Kasumi-1 (cell line): ENCODE data around the gene GPR137.
"Not testable (repeated sequence)": the region's sequence is repeated elsewhere in the genome, so short reads cannot be mapped to it uniquely, and the experiment has no call there.

Experiments used
- DNase-seq, 2 experiments: peaks; one replicate each; lab custom pipeline; 2025; lab: John Stamatoyannopoulos, UW

Gene GPR137, protein sequence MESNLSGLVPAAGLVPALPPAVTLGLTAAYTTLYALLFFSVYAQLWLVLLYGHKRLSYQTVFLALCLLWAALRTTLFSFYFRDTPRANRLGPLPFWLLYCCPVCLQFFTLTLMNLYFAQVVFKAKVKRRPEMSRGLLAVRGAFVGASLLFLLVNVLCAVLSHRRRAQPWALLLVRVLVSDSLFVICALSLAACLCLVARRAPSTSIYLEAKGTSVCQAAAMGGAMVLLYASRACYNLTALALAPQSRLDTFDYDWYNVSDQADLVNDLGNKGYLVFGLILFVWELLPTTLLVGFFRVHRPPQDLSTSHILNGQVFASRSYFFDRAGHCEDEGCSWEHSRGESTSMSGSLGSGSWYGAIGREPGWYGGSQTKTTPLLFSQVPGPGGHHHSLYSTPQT

GRCh38 chr11:64284962-64285884, at the start of gene GPR137:
GPR137 (plus strand) TSS chr11:64285848; CDS start chr11:64286525, 677 bp downstream.
- DNase-seq: peak; percentile 58 to 66

DNA sequence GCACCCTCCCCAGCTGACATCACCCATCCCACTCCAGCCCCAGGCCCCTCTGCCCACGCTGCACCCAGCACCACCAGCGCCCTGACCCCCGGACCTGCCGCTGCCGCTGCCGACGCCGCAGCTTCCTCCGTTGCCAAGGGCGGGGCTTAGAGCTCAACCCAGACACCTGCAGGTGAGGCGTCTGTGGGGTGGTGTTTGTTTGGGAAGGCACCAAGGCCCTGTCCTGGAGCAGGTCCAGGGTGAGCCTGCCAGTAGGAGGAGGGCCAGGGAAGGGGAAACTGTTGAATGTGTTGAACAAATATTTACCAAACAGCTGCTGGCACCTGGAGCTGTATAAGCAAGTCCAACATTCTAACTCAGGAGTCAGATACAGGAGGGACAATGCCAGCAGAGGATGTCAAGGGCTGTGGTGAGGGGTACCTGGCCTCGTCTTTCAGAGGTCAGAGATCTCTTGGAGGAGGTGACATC, 48.1 kb upstream of the GPR137 start:
- DNase-seq: no peak

DNA sequence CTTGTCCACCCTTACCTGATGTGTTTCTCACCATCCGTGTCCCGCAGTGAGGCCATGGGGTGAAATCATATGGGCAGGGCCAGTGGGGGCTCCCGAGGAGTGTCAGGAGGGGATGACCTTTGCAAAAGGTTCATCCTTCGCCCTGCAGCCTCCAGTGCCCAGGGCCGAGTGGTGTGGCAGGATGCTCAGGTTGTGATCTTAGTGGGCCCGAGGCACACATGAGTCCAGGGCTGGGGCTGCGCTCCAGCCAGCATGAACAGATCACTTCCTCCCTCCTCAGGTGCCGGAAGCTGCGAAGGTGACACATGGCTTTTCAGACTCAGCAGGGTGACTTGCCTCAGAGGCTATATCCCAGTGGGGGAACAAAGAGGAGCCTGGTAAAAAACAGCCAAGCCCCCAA, 47.6 kb upstream of the GPR137 start:
- no peak for DNase-seq

GRCh38 chr11:64238999-64239398, 46.6 kb upstream of the GPR137 start:
- no peak for DNase-seq

DNA sequence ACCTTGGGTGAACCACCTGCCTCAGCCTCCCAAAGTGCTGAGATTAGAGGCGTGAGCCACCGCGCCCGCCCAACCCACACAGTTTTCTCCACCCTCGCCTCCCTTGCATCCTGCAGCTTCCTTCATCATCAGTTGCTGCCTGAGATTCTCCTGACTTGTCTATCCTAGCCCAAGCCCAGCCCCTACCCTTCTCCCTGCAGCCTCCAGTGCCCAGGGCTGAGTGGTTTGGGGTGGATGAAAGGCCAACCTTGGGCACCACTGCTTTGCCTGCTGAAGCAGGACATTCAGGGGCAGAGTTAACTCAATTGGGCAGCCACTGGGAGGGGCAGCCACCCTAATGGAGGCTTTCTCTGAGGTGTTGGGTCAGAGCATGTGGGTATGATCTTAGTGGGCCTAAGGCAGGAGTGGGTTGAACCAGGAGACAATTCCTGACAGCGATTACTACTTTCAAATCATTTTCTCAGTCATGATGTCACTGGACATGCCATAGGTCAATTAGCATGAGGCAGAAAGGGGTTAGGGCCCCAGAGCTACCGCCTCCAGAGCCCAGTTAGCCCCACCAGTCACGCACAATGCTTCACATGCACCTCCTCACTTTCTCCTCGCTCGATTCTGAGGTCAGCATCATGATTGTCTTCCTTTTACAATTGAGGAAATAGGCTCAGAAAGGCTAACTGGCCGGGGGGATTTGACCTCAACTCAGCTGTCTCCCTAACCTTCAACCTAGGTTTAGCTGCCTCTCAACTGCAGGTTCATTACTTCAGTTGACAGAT, 45.8 kb upstream of the GPR137 start:
- no peak for DNase-seq

- DNase-seq: peak; percentile 87 to 88
These were observed 45.0 kb upstream of the GPR137 start, which contains the start of gene FKBP2 for GRCh38 chr11:64240435-64241240. FKBP2 (plus strand) TSS chr11:64241095; CDS start chr11:64242388, 1,293 bp downstream.

GRCh38 chr11:64241241-64241490, 44.5 kb upstream of the GPR137 start:
- peak in 1 of 2 experiments; percentile 98 for DNase-seq

GRCh38 chr11:64241491-64242374, 43.9 kb upstream of the GPR137 start:
- DNase-seq: peak; percentile 19 to 96

DNA sequence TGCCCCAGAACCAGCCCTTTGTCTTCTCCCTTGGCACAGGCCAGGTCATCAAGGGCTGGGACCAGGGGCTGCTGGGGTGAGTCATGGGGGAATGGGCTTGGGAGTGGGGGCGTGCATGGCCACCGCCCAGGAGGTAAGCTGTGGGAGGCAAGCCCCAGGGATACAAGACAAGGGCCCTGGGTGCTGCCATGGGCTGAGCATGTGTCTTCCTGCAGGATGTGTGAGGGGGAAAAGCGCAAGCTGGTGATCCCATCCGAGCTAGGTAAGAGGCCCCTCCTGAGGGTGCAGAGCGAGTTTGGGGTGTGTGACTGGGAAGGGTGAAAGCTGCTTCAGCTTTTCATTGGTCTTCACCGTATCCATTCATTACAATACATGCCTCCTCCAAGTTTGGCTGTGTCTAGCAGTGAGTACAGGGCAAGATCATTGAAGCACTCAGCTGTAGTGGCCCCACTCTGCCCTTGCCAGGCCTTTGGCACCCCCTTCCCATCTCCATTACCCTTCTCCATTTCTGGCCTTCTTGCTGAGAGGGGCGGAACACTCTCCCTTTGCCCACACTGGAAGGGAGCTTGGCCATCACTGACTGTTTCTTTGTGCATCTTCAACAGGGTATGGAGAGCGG, 42.3 kb upstream of the GPR137 start:
- no peak for DNase-seq

- no peak for DNase-seq
These were observed 41.5 kb upstream of the GPR137 start for GRCh38 chr11:64244107-64244506.

DNA sequence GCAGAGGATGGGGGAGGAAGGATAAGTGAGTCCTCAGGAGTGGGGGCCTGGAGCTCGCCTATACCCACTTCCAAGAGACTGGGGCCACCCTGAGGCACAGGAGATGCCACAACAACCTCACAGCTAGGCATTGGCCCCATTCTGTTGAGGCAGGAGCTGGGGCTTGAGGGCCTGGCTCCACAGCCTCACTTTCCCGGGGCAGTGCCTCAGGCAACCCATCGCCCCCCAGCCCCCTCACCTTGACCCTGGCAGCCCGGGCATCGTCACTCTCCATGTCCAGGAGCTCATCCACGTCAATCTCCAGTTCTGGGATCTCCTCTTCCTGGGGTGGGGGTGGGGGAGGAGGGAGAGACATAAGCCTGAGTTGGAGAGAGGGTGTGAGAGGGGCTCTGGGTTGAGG, 40.7 kb upstream of the GPR137 start:
- DNase-seq: no peak

DNA sequence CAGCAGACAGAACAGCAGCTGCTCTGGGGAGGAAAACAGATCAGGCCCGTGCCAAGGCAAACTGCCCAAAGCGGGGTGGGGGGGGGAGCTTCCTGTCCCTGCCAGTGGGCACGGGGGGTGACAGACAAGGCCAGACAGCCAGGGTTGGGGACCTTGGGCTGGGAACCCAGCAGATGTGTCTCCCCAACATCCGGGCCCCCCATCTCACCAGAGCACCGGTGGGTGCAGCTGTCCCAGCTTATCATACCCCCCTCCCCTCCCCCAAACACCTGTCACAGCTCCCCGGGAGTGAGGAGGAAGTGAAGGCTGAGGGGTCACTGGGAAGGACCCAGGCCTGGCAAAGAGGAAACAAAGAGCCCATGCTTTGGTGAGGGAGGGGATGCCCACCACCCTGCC, 40.2 kb upstream of the GPR137 start:
- no peak for DNase-seq

DNA sequence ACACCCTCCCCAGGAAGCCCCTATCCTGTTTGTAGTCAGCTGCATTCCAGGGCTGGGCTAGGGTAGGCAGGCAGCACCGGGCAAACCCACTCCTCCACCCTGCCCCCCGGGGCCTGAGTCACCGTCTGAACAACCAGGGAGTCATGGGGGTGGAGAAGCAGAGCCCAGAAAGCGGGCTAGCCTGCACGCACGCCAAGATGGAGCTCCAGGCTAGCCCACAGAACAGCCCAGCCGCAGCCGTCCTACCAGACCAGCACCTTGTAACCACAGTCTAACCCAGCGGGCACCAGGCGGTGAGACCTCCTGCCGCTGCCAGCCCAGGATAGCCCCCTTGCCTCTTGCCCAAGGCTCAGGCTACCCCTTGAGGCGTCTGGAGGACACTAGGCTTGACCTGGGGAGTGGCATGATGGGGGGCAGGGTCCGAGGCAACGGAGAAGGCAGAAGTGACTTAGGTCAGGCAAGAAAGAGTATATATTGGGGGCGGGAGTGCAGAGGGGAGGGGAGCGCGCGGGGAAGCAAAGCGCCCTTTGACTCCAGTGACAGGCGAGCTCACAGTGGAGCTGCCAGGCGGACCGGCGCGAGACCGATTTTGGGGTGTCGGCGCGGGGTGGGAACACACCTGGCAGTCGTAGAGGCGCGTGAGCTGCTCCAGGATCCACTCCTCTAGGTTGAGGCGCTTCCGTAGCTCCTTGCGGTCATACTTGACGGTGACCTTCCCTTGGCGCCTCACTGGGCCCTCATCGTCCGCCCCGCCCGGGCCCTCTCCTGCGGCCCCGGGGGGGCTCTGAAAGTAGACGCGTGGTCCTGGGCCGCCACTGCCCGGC, 39.6 kb upstream of the GPR137 start:
- peak; percentile 35 to 49 for DNase-seq

DNA sequence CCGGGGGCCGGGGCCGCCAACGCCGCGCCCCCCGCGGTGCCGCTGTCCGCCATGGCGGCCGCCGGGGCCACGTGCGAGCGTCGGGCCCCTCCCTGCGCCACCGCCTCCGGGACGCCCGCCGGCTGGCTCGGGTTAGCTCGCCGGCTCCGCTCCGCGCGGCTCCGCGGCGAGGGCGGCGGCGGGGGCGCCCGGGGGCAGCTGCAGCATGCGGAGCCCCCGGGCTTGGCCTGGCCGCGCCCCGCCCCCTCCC, 39.1 kb upstream of the GPR137 start:
- not testable (repeated sequence) for DNase-seq

GRCh38 chr11:64246871-64247728, 38.5 kb upstream of the GPR137 start, which contains the start of gene PPP1R14B:
PPP1R14B (minus strand) TSS chr11:64246943; CDS start chr11:64246673, 270 bp downstream.
- peak; percentile 79 to 82 for DNase-seq

- no peak for DNase-seq
These were observed 37.7 kb upstream of the GPR137 start for GRCh38 chr11:64247729-64248531.

- DNase-seq: no peak
These were observed 37.1 kb upstream of the GPR137 start for GRCh38 chr11:64248578-64248977.
